Neuron (in vitro differentiated cells): ENCODE data around the gene TMEM72.
A peak's percentile ranks its signal among the peaks of the same experiment; 100 is the strongest.

Experiments
- H2AFZ ChIP-seq: one replicate; pipeline ENCODE4 v1.6.1; 2013; ENCODE audit warnings: low read depth, mild to moderate bottlenecking, inconsistent platforms, low read length, moderate library complexity
- H3K27me3 ChIP-seq: one replicate; pipeline ENCODE4 v1.6.1; 2013; ENCODE audit warnings: low read length; ENCODE audit not compliant: insufficient read depth
- H3K36me3 ChIP-seq: one replicate; pipeline ENCODE4 v1.6.1; 2013; ENCODE audit warnings: low read length; ENCODE audit not compliant: insufficient read depth
- H3K4me1 ChIP-seq: one replicate; pipeline ENCODE4 v1.6.1; 2013; ENCODE audit warnings: low read length; ENCODE audit not compliant: insufficient read depth
- H3K4me3 ChIP-seq: 2 replicates; pipeline ENCODE4 v1.5.1; 2013; ENCODE audit warnings: mild to moderate bottlenecking, low read length, moderate library complexity
- H3K9me3 ChIP-seq: one replicate; pipeline ENCODE4 v1.6.1; 2013; ENCODE audit warnings: low read length

Gene TMEM72

DNA sequence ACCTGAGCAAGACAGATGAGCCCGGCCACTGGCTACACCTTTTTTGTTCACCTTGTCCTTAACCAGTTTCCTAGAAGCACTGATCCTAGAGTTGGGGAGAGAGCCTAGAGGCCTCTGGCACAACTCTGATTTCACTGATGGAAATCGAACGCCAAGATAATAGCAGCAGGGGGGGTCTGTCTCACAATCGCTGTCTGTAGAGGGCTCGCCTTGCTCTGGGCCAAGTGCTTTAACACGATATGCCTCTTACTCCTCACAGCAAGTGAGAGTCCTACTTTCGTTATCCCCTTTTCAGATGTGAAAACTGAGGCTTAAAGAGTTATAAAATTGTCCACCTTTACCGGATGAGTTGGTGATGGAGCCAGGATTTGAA is 48.9 kb downstream of the TMEM72 start:
- Histone ChIP-seq H3K36me3 (peaks cover 13% of the 10 kb centered on the region), H3K4me3 (peak overlapping the region; percentile 70), H3K27me3 (no peaks in the 10 kb centered on the region), H3K9me3 (no peaks in the 10 kb centered on the region), H2AFZ (peak overlapping the region; percentile 40), H3K4me1 (peaks cover 60% of the 10 kb centered on the region)

DNA sequence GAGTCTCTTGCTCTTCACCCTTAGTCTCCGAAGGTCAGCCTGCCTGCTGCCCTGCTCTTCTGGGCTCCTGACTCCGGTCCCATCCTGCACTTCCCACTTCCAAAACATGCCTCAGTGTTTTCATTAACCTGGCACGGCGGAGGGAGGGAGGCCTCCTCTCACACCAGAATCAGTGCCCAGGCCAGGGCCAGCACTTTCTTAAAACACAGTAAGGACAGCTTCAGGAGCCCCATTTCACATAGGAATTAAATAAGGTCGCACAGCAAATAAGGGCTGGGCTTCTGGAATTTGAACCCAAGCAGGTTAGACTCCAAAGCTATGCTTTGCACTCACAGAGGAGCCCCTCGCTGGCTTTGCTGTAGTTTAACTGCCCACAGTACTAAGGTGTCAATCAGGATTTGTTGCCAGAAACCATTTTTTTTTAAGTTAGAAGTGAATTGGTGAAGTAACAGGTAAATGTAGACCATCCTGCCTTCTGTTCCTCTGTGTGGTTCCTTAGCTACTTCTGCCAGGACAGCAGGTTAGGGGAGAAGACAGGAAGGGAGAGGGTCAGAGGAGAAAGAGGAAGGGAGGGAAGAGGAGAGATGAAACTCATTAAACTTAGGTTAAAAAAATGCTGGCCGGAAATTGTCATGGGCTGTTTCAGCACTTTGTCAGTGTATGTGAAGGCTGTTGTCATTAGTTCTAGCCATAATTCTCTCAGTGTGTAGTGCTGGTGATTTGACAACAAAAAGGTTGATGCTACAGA is 49.5 kb downstream of the TMEM72 start:
- H3K27me3 ChIP-seq, result no peaks in the 10 kb centered on the region
- peaks cover 66% of the 10 kb centered on the region for H3K4me1 ChIP-seq
- no peak overlapping the region for H2AFZ ChIP-seq
- peaks cover 11% of the 10 kb centered on the region for H3K36me3 ChIP-seq
- H3K9me3 ChIP-seq, result no peaks in the 10 kb centered on the region
- H3K4me3 ChIP-seq, result peak overlapping the region; percentile 70

- H3K9me3 ChIP-seq, result no peaks in the 10 kb centered on the region
- no peaks in the 10 kb centered on the region for H3K27me3 ChIP-seq
- peaks cover 8% of the 10 kb centered on the region for H3K36me3 ChIP-seq
- H2AFZ ChIP-seq, result no peak overlapping the region
- H3K4me1 ChIP-seq, result peaks cover 67% of the 10 kb centered on the region
- no peak overlapping the region for H3K4me3 ChIP-seq
Observed at GRCh38 chr10:44961230-44961571, 50.1 kb downstream of the TMEM72 start.

DNA sequence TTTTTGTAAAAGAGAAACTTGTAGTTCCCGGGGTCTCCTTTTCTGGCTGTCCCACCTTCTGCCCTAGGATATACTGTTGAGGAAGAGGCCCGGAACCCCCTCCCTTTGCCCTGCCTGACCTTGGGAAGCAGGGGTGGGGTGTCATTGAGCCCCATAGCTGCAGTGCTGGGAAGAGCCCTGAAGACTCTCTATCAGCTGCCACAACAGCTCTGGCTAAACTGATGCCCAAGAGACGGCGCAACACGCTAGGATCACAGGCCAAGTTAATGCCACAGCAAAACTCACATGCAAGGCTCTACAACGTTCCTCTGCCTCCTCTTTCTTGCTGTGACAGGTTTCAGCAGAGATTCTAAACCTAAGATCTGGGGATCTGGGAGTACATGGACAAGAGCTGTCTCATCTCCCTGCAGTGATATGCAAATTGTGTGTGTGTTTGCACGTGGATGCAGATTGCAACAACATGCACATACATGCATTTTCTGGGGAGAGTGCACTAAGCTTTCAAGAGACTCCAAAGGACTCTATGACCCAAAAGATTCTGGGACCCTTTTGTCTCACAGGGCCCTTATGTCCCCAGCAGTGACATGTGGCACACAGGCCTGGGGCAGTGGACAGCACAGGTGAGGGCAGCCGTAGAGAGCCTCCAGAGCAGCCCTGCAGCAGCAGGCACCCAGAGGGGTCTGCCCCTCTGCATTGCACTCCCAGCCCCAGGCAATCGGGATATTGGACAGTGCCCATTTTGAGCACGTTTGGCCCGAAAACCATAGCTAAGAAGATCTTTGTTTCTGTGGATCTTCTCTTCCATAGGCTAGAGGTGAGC is 51.0 kb downstream of the TMEM72 start:
- Histone ChIP-seq H3K36me3 (no peaks in the 10 kb centered on the region), H2AFZ (no peak overlapping the region), H3K4me1 (peaks cover 67% of the 10 kb centered on the region), H3K4me3 (no peak overlapping the region), H3K27me3 (no peaks in the 10 kb centered on the region), H3K9me3 (no peaks in the 10 kb centered on the region)

DNA sequence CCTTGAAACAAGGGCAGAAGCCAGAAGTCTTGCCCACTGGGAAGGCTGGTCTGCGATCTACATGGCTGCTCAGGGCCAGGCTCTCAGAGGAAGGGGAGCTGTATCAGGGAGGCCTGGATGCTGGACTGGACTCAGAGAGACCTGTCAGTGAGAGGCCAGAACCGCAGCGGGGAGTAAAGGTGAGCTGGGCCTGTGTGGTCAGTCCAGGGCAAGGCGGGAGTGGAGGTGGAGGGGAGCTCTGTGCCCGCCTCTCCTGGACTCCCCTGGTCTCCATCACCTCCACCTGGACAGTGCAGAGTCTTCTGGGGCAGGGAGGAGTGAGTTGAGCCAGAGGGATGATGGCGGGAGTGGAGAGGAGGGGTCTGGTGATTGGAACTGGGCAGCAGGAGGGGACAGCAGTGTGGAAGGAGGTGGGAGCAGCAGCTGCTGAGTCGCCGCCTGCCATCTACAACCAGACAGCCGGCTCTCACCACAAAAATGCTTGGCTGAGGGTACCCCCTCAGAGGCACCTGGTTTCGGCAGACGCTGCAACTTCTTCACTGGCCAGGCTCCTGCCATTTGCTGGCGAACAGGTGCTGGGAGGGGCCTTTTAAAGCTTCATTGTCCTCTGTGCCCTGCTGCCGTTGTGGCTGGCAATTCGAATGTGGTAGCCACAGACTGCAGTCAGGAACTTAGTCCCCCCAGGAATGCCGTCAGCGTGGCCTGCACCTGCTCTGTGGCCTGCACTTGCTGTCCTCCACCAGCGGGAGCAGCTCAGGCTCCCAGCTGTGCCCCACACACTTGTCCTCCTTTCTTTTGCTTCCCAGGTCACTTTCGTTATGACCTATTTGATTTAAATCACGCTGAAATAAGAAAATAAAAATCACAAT is 52.0 kb downstream of the TMEM72 start:
- Histone ChIP-seq H3K4me1 (peaks cover 62% of the 10 kb centered on the region), H3K4me3 (peak overlapping the region; percentile 42), H3K27me3 (no peaks in the 10 kb centered on the region), H3K9me3 (no peaks in the 10 kb centered on the region), H3K36me3 (no peaks in the 10 kb centered on the region), H2AFZ (no peak overlapping the region)

- no peaks in the 10 kb centered on the region for H3K9me3 ChIP-seq
- peaks cover 53% of the 10 kb centered on the region for H3K4me1 ChIP-seq
- peak overlapping the region; percentile 28 for H2AFZ ChIP-seq
- peak overlapping the region; percentile 42 for H3K4me3 ChIP-seq
- no peaks in the 10 kb centered on the region for H3K27me3 ChIP-seq
- H3K36me3 ChIP-seq, result no peaks in the 10 kb centered on the region
Observed at GRCh38 chr10:44963772-44964633, 52.9 kb downstream of the TMEM72 start.

DNA sequence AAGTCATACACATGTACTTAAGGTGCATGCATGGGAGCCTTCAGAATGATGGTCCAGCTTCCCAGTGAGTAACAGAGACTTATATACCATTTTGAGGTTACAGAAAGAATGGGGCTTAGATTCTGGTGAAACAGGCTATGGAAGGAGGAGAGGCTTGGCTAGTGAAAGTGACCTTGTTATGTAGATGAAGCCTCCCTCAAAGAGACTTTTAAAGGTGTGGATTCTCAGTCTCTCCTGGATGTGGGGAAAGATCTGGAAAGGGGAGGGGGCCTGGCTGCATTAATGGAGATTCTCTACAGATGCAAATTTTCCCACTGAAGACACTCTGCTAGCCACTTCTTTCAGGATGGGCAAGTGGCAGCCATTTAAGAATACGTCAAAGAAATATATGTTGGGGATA is 54.0 kb downstream of the TMEM72 start:
- Histone ChIP-seq H3K4me3 (no peak overlapping the region), H3K9me3 (peaks cover under 1% of the 10 kb centered on the region)

DNA sequence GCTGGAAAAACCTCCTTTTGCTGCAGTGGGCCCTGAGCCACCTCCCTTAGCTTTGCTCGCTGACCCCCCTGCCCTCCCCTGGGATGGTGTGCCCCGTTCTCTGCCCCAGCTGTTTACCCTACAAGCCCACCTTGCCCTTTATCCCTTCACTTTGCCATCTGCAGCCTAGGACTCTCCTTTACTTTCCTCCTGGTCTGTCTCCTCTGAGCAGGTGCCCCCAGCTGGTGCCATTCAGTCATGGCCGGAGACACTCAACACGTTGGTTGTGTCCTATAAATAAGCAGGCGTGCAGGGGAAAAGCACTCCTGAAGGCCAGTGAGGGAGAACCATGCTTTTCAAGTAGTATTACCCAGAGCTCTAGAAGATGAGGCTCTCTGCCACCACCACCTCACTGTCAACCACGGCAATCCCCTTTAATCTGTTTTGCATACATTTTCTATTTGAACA is 54.5 kb downstream of the TMEM72 start:
- no peaks in the 10 kb centered on the region for H3K27me3 ChIP-seq
- no peak overlapping the region for H2AFZ ChIP-seq
- peaks cover 43% of the 10 kb centered on the region for H3K4me1 ChIP-seq
- H3K9me3 ChIP-seq, result peaks cover 1% of the 10 kb centered on the region
- H3K36me3 ChIP-seq, result no peaks in the 10 kb centered on the region
- H3K4me3 ChIP-seq, result no peak overlapping the region

More for the DNA sequence above, 54.0 kb downstream of the TMEM72 start:
- peaks cover 49% of the 10 kb centered on the region for H3K4me1 ChIP-seq
- H2AFZ ChIP-seq, result no peak overlapping the region
- no peaks in the 10 kb centered on the region for H3K36me3 ChIP-seq
- no peaks in the 10 kb centered on the region for H3K27me3 ChIP-seq

GRCh38 chr10:44966129-44966815 is 55.1 kb downstream of the TMEM72 start:
- H2AFZ ChIP-seq, result no peak overlapping the region
- peaks cover 1% of the 10 kb centered on the region for H3K9me3 ChIP-seq
- peaks cover 2% of the 10 kb centered on the region for H3K36me3 ChIP-seq
- no peaks in the 10 kb centered on the region for H3K27me3 ChIP-seq
- peaks cover 37% of the 10 kb centered on the region for H3K4me1 ChIP-seq
- no peak overlapping the region for H3K4me3 ChIP-seq

DNA sequence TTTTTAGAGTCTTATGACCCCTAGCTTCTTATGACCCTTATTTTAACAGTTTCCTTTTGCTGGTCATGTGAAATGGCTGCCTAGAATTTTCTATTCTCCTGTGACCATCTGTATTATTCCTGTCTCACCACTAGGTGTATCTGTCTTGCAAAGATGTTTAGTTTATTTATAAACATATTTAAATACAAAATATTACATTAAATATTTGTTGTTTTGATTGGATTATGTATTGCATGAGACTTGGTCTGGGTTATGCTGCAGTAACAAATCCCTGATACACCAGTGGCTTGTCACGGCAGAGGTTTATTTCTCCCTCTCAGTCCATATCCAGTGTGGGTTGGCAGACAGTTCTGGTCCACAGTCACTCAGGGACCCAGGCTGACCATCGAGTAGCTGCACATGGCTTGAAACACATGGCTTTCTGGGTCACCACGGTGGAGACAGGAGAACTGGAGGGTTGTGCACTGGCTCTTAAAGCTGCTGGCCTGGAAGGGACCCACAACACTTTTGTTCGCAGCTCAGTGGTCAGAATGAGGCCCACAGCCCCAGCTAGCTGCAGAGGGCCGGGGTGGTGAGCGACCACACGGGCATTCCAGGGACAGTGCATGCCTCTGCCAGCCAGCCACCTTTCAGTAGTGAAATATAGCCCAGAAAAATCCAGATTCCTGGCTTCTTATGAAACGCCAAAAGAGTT is 55.8 kb downstream of the TMEM72 start:
- H3K9me3 ChIP-seq, result peaks cover 1% of the 10 kb centered on the region
- H3K36me3 ChIP-seq, result peaks cover 9% of the 10 kb centered on the region
- no peak overlapping the region for H3K4me3 ChIP-seq
- no peak overlapping the region for H2AFZ ChIP-seq
- no peaks in the 10 kb centered on the region for H3K27me3 ChIP-seq
- peaks cover 32% of the 10 kb centered on the region for H3K4me1 ChIP-seq

- no peak overlapping the region for H3K4me3 ChIP-seq
- no peak overlapping the region for H2AFZ ChIP-seq
- H3K27me3 ChIP-seq, result no peaks in the 10 kb centered on the region
- peaks cover 1% of the 10 kb centered on the region for H3K9me3 ChIP-seq
- peaks cover 11% of the 10 kb centered on the region for H3K36me3 ChIP-seq
- peaks cover 29% of the 10 kb centered on the region for H3K4me1 ChIP-seq
Observed at GRCh38 chr10:44967616-44968015, 56.5 kb downstream of the TMEM72 start.
